H1 (cell line): Measurements from ENCODE around the gene COBLL1. TPM values are rescaled to one million over a fixed set of nuclear protein-coding genes. Genes with fewer than 3 reads are reported as not detected.
A peak's percentile ranks its signal among the peaks of the same experiment; 100 is the strongest.

ENCODE experiments used
- CTCF ChIA-PET: fragments of 300-600 bp; sonication (Branson Sonifier 250); formaldehyde crosslinking; loops from one replicate; lab custom pipeline; 2021; ENCODE audit not compliant: partially characterized antibody; lab: Charles Lee
- POLR2A ChIA-PET: fragments of 300-600 bp; sonication (Branson Sonifier 250); formaldehyde crosslinking; loops from one replicate; lab custom pipeline; 2021; ENCODE audit warnings: inconsistent platforms; ENCODE audit not compliant: partially characterized antibody; lab: Charles Lee
- DNase-seq, 2 experiments: peaks; one replicate each; pipeline versions ENCODE4 v3.0.0 to v3.0.0-alpha.2; 2010 to 2022; ENCODE audit warnings: low spot score in 2 of 2, low read depth in 1 of 2, mixed read lengths in 1 of 2
- FAIRE-seq: peaks from 2 replicates; lab custom pipeline; 2011; peaks lifted over from hg19 to GRCh38; lab: Jason Lieb, UNC
- H2AFZ ChIP-seq: 2 replicates; pipeline ENCODE4 v1.8.1; 2012; ENCODE audit warnings: low read length, inconsistent platforms
- H2AK5ac ChIP-seq: 2 replicates; pipeline ENCODE4 v1.6.1; 2013; ENCODE audit warnings: low read depth, low read length
- H2BK120ac ChIP-seq: replicated peaks from 2 replicates; pipeline ENCODE3; 2013; ENCODE audit warnings: low read depth, low read length, inconsistent platforms
- H2BK12ac ChIP-seq: 2 replicates; pipeline ENCODE4 v1.6.1; 2013; ENCODE audit warnings: low read depth, low read length
- H2BK15ac ChIP-seq: 2 replicates; pipeline ENCODE4 v1.6.1; 2013; ENCODE audit warnings: low read length
- H2BK20ac ChIP-seq: 2 replicates; pipeline ENCODE4 v1.6.1; 2013; ENCODE audit warnings: low read length
- H2BK5ac ChIP-seq: 2 replicates; pipeline ENCODE4 v1.6.1; 2013; ENCODE audit warnings: low read depth, low read length
- H3K14ac ChIP-seq: 2 replicates; pipeline ENCODE4 v1.6.1; 2013; ENCODE audit warnings: inconsistent platforms; ENCODE audit not compliant: insufficient read length
- H3K18ac ChIP-seq: 2 replicates; pipeline ENCODE4 v1.6.1; 2013; ENCODE audit warnings: low read length; ENCODE audit errors: extremely low read depth
- H3K23ac ChIP-seq: 2 replicates; pipeline ENCODE4 v1.6.1; 2013; ENCODE audit warnings: inconsistent platforms; ENCODE audit not compliant: insufficient read length
- H3K23me2 ChIP-seq: 2 replicates; pipeline ENCODE4 v1.6.1; 2013; ENCODE audit warnings: low read depth, low read length
- H3K27ac ChIP-seq: 2 replicates; pipeline ENCODE4 v1.6.1; 2011; ENCODE audit warnings: low read depth, low read length, inconsistent platforms
- H3K27me3 ChIP-seq, 4 experiments: replicated peaks in 1 of 4; 1 replicate in 1 of 4; 2 replicates in 3 of 4; pipeline versions ENCODE4 v1.6.1 to v1.8.1; 2011 to 2013; ENCODE audit warnings: low read length in 3 of 4, mild to moderate bottlenecking in 3 of 4, inconsistent platforms in 2 of 4, mixed read lengths in 2 of 4, moderate library complexity in 1 of 4; ENCODE audit not compliant: control insufficient read depth in 3 of 4, insufficient read depth in 3 of 4; ENCODE audit errors: extremely low read depth in 1 of 4
- H3K36me3 ChIP-seq, 4 experiments: 2 replicates each; pipeline versions ENCODE4 v1.6.1 to v1.8.1; 2011 to 2013; ENCODE audit warnings: mild to moderate bottlenecking in 4 of 4, low read length in 3 of 4, moderate library complexity in 2 of 4, control low read depth in 1 of 4, inconsistent platforms in 1 of 4; ENCODE audit not compliant: insufficient read depth in 4 of 4, control insufficient read depth in 2 of 4
- H3K4ac ChIP-seq: replicated peaks from 2 replicates; pipeline ENCODE3; 2013; ENCODE audit warnings: low read length, low read depth, mixed read lengths, inconsistent platforms; ENCODE audit not compliant: insufficient read length
- H3K4me1 ChIP-seq, 4 experiments: replicated peaks in 1 of 4; 1 replicate in 1 of 4; 2 replicates in 3 of 4; pipeline versions ENCODE4 v1.6.1 to v1.8.1; 2011 to 2013; ENCODE audit warnings: low read length in 3 of 4, inconsistent platforms in 2 of 4, mixed read lengths in 1 of 4; ENCODE audit not compliant: insufficient read depth in 4 of 4, control insufficient read depth in 3 of 4
- H3K4me2 ChIP-seq, 2 experiments: 2 replicates each; pipeline versions ENCODE4 v1.6.1 to v1.8.1; 2011 to 2013; ENCODE audit warnings: low read depth in 2 of 2, low read length in 2 of 2, control low read depth in 1 of 2, inconsistent platforms in 1 of 2, mild to moderate bottlenecking in 1 of 2; ENCODE audit not compliant: insufficient read depth in 1 of 2
- H3K4me3 ChIP-seq, 4 experiments: fragments of 200-600, 300-600 bp in 1 of 4; sonication (generic), shearing (Covaris generic), sonication (Bioruptor Twin) in 1 of 4; 2 replicates each; pipeline versions ENCODE4 v1.5.1 to v1.8.1; 2011 to 2016; ENCODE audit warnings: low read length in 4 of 4, low read depth in 3 of 4, control low read depth in 2 of 4, inconsistent platforms in 2 of 4, mild to moderate bottlenecking in 2 of 4, mixed read lengths in 1 of 4, moderate library complexity in 1 of 4; ENCODE audit not compliant: insufficient read depth in 2 of 4; ENCODE audit errors: extremely low read depth in 1 of 4
- H3K56ac ChIP-seq: replicated peaks from 2 replicates; pipeline ENCODE3; 2013; ENCODE audit warnings: low read depth, mild to moderate bottlenecking, mixed read lengths, low read length, inconsistent platforms; ENCODE audit not compliant: insufficient read length
- H3K79me1 ChIP-seq: 2 replicates; pipeline ENCODE4 v1.6.1; 2013; ENCODE audit warnings: low read depth, low read length, control low read depth
- H3K79me2 ChIP-seq, 2 experiments: 2 replicates each; pipeline versions ENCODE4 v1.6.1 to v1.8.1; 2012 to 2013; ENCODE audit warnings: low read length in 2 of 2, mild to moderate bottlenecking in 2 of 2, inconsistent platforms in 1 of 2; ENCODE audit not compliant: insufficient read depth in 2 of 2, control insufficient read depth in 1 of 2
- H3K9ac ChIP-seq, 4 experiments: replicated peaks in 1 of 4; 1 replicate in 1 of 4; 2 replicates in 3 of 4; pipeline versions ENCODE4 v1.6.1 to v1.8.1; 2011 to 2013; ENCODE audit warnings: low read depth in 3 of 4, low read length in 3 of 4, control low read depth in 2 of 4, mild to moderate bottlenecking in 2 of 4, moderate library complexity in 2 of 4, inconsistent platforms in 1 of 4; ENCODE audit errors: extremely low read depth in 1 of 4
- H3K9me3 ChIP-seq, 2 experiments: 2 replicates each; pipeline versions ENCODE4 v1.6.1 to v1.8.1; 2012 to 2013; ENCODE audit warnings: mild to moderate bottlenecking in 2 of 2, moderate library complexity in 2 of 2, control low read depth in 1 of 2, inconsistent platforms in 1 of 2, low read depth in 1 of 2, low read length in 1 of 2, mixed read lengths in 1 of 2; ENCODE audit not compliant: insufficient read depth in 2 of 2
- H4K20me1 ChIP-seq, 2 experiments: replicated peaks in 1 of 2; 2 replicates each; pipeline versions ENCODE3 to v1.8.1; 2011 to 2013; ENCODE audit warnings: inconsistent platforms in 2 of 2, low read length in 2 of 2, mild to moderate bottlenecking in 1 of 2; ENCODE audit not compliant: insufficient read depth in 2 of 2, control insufficient read depth in 1 of 2
- H4K5ac ChIP-seq: 2 replicates; pipeline ENCODE4 v1.6.1; 2013; ENCODE audit warnings: low read length, low read depth, mixed read lengths, inconsistent platforms; ENCODE audit not compliant: insufficient read length
- H4K8ac ChIP-seq: 2 replicates; pipeline ENCODE4 v1.8.0; 2013; ENCODE audit warnings: mild to moderate bottlenecking, moderate library complexity, low read length, inconsistent platforms; ENCODE audit not compliant: insufficient read depth; ENCODE audit errors: extremely low read depth
- H4K91ac ChIP-seq: replicated peaks from 2 replicates; pipeline ENCODE3; 2013; ENCODE audit warnings: low read length, mixed read lengths, inconsistent platforms; ENCODE audit not compliant: insufficient read length
- ATF3 ChIP-seq: IDR thresholded peaks from 2 replicates; pipeline ENCODE4 v1.6.1; 2011; ENCODE audit warnings: low read depth, mild to moderate bottlenecking, low read length; ENCODE audit not compliant: insufficient read depth
- CBX8 ChIP-seq: fragments of 300-800, 300-1000 bp; sonication (generic); IDR thresholded peaks from 2 replicates; pipeline ENCODE4 v1.7.1; 2016; ENCODE audit warnings: low read depth, low read length, borderline replicate concordance
- CREB1 ChIP-seq: IDR thresholded peaks from 2 replicates; pipeline ENCODE4 v1.6.1; 2012; ENCODE audit warnings: inconsistent platforms
- CTBP2 ChIP-seq: IDR thresholded peaks from 2 replicates; pipeline ENCODE4 v1.7.0; 2011; ENCODE audit warnings: borderline replicate concordance, mild to moderate bottlenecking, moderate library complexity, mixed read lengths, low read length; ENCODE audit not compliant: insufficient read depth, insufficient read length
- MAX ChIP-seq: IDR thresholded peaks from 2 replicates; pipeline ENCODE4 v1.6.1; 2012; ENCODE audit warnings: inconsistent platforms
- RAD21 ChIP-seq, 2 experiments: IDR thresholded peaks in 1 of 2; conservative IDR thresholded peaks in 1 of 2; 2 replicates each; pipeline ENCODE4 v1.6.1; 2011; ENCODE audit warnings: low read depth in 2 of 2, low read length in 2 of 2, improper control_type of control experiment in 1 of 2, inconsistent platforms in 1 of 2, mild to moderate bottlenecking in 1 of 2, moderate library complexity in 1 of 2
- RBBP5 ChIP-seq: IDR thresholded peaks from 2 replicates; pipeline ENCODE4 v1.7.1; 2012; ENCODE audit warnings: low read depth, mild to moderate bottlenecking, inconsistent platforms, low read length, moderate library complexity, borderline replicate concordance
- SP1 ChIP-seq: IDR thresholded peaks from 2 replicates; pipeline ENCODE4 v1.6.1; 2011; ENCODE audit warnings: low read depth, low read length
- SUZ12 ChIP-seq: fragments of 200-600 bp; sonication (generic); IDR thresholded peaks from 2 replicates; pipeline ENCODE4 v1.6.1; 2012; ENCODE audit warnings: mild to moderate bottlenecking, inconsistent platforms, low read length, moderate library complexity, mixed read lengths
- WGBS, 2 experiments: shearing (Covaris generic) in 1 of 2; methylation state at CpG; one replicate each; pipeline versions ENCODE4 v1.1.6 to v1.1.7; 2013 to 2015; ENCODE audit warnings: low lambda C conversion rate in 2 of 2, mixed read lengths in 2 of 2, inconsistent platforms in 1 of 2, low coverage in 1 of 2, missing lambda C conversion rate in 1 of 2; ENCODE audit not compliant: insufficient replicate concordance in 2 of 2, insufficient coverage in 1 of 2, insufficient read length in 1 of 2; ENCODE audit errors: extremely low coverage in 1 of 2, missing lambda C conversion rate in 1 of 2; 5-methylcytosine and 5-hydroxymethylcytosine counted together
- polyA plus RNA-seq, 7 experiments: library from polyadenylated mRNA; depleted of rRNA in 3 of 7; stranded (reverse) in 5 of 7; unstranded in 2 of 7; fragments of >200 nt in 5 of 7; fragments of 200-250 nt in 2 of 7; gene quantifications; 1 replicate in 5 of 7; 2 replicates in 1 of 7; 4 replicates in 1 of 7; pipeline versions ENCODE4 v1.2.1 to v1.2.3, GENCODE V29; 2011 to 2013; ENCODE audit warnings: missing spikeins in 2 of 7, mixed read lengths in 2 of 7
- total RNA-seq: library from RNA; stranded (reverse); fragmentation: NEBNext Ultra II Directional; extraction: Animal tissue kit (Norgen Biotek cat#: 25700); gene quantifications from 2 replicates; pipeline ENCODE4 v1.2.1, GENCODE V29; 2021

Gene COBLL1
- total and polyA plus RNA-seq, 2 of the 8 experiments (the other 6 are each of a cell fraction or from before 2014, with no cell fraction given): 2.2 to 6.2 TPM

- H2AFZ ChIP-seq: peak overlapping the region; percentile 64; the same call in 1 of the 2 replicates
- H3K9me3 ChIP-seq: no peaks in the 10 kb centered on the region
- H3K23me2 ChIP-seq: peaks cover 10% of the 10 kb centered on the region; the same call in 1 of the 2 replicates
- no peak overlapping the region; the same call in 1 of the 2 replicates for H3K27ac ChIP-seq
- POLR2A ChIA-PET: interaction anchor here (0.7 to 2.5 kb wide), 5 partner anchors 9 to 98 kb away, joined by 3 to 10 read pairs (median 3); no protein-coding TSS in a partner anchor
- no peak overlapping the region for H2BK5ac ChIP-seq
- no peak overlapping the region for H2BK20ac ChIP-seq
- DNase-seq (peak in 1 of 2 experiments; percentile 79), FAIRE-seq (no peak)
- H2BK120ac ChIP-seq: no peak overlapping the region
- H4K8ac ChIP-seq: peak overlapping the region; percentile 79; the same call in 1 of the 2 replicates
- no peak overlapping the region for H2BK15ac ChIP-seq
- no peaks in the 10 kb centered on the region for H3K79me1 ChIP-seq
- H3K4ac ChIP-seq: no peak overlapping the region
- 1% methylated on average over 67 of the region's 90 CpGs; no CpG with 5 or more reads in 1 of the 2 experiments for WGBS, 2 experiments
- H3K18ac ChIP-seq: peak overlapping the region; percentile 82; the same call in 1 of the 2 replicates
- H4K5ac ChIP-seq: peak overlapping the region; percentile 81
- H2AK5ac ChIP-seq: no peak overlapping the region
- H3K14ac ChIP-seq: peak overlapping the region; percentile 4
- H4K91ac ChIP-seq: no peak overlapping the region
- H3K4me1 ChIP-seq: peaks cover 0 to 3% (median 1%) of the 10 kb centered on the region in 4 experiments; a peak in 2 of 7 replicates
- H3K4me2 ChIP-seq: peak overlapping the region; percentile 91 to 96
- H2BK12ac ChIP-seq: 0 out of 2 replicates have a peak overlapping the region, but pooled peaks have one; percentile 17
- H4K20me1 ChIP-seq: peaks cover 0 to 3% of the 10 kb centered on the region in 2 experiments
- peak overlapping the region; percentile 59 for H3K56ac ChIP-seq
- H3K27me3 ChIP-seq: peaks cover 0 to 6% (median 0%) of the 10 kb centered on the region in 4 experiments; a peak in 1 of 7 replicates
- H3K4me3 ChIP-seq: peak overlapping the region; percentile 73 to 83 (median 78)
- no peaks in the 10 kb centered on the region for H3K79me2 ChIP-seq
- peak overlapping the region; percentile 49 to 70 (median 62) for H3K9ac ChIP-seq
- no peak overlapping the region for H3K23ac ChIP-seq
- CTCF ChIA-PET: interaction anchor here (0.6 to 3.0 kb wide), 24 partner anchors 9 to 293 kb away, joined by 3 to 35 read pairs (median 5); no protein-coding TSS in a partner anchor
- no peaks in the 10 kb centered on the region for H3K36me3 ChIP-seq
- peak; percentile 73 for TF ChIP-seq RBBP5
- TF ChIP-seq RAD21 (IDR thresholded peaks at IDR 0.05 in 1 of 2, conservative IDR thresholded peaks at IDR 0.05 in 1 of 2; ENCODE audit: low read depth in 2 of 2, low read length in 2 of 2): peak in 1 of 2 experiments; percentile 30; a peak in 2 of 4 replicates
- TF ChIP-seq CBX8: no peak
- TF ChIP-seq SUZ12: peak; percentile 46
- TF ChIP-seq ATF3: no peak
- peak; percentile 68 for TF ChIP-seq MAX
- peak; percentile 50; the same call in 1 of the 2 replicates for TF ChIP-seq CREB1
- TF ChIP-seq CTBP2: peak; percentile 15
- TF ChIP-seq SP1: no peak
These were observed 499 bp downstream of the COBLL1 start for GRCh38 chr2:164840930-164841718.
